NOMO-1 treated with dmso at 0.1 percent for 144 hours (cell line): ENCODE measurements around the gene MAP1LC3B.

Source experiments
- DNase-seq: peaks from one replicate; lab custom pipeline; 2025; ENCODE audit not compliant: unreplicated experiment; lab: John Stamatoyannopoulos, UW

The MAP1LC3B gene

DNA sequence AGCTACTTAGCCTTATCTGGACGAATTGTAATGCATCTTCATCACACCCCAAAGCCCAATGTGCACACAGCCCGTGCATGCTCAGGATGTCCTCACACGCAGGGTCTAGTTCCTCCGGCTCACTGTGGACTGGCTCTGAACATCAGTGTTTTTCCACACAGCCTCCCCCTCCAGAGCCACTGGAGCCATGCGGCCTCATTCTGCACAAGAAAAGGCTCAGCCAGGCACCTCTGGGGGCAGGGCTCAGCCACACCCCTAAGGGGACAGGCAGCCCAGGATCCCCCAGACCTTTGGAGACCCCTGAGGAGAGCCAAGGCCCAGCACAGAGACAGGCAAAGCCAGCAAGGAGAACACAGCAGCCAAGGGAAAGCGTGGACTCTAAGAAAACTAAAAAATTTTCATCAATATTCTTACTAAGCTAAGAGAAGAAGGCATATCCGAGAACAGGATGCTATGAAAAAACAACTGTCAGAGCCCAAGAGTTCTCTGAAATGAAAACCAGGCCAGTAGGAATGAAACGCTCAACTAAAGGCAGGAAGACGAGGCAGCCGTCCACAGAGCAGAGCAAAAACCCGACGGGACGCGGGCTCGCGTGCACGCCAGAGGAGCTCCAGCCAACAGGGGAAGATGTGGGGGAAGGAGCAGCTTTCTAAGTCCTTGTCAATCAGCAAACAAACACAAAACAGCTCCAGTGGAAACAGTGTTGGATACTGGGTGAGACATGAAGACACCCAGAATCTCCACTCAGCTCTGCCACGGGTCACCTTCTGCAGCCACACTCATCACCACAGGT lies 34.5 kb downstream of the MAP1LC3B start:
- DNase-seq = no peak

DNA sequence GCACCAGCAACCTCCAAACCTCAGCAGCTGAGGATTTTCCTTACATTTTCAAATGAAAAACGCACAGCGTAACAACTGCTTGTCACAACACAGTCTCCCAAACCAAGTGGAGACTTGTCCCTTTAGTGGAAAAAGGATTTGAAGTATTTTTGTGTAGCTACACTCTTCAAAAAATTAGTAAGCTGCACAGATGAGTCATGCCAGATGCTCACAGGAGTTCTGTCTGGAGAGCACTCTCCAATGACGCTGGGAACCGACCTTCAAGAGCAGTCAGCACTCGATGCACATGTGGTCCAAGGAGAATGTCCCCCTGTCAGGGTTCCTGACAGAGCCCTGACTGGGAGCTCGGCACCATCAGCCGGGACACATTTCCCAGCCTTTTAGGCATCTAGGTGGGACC lies 39.8 kb downstream of the MAP1LC3B start:
- no peak for DNase-seq

DNA sequence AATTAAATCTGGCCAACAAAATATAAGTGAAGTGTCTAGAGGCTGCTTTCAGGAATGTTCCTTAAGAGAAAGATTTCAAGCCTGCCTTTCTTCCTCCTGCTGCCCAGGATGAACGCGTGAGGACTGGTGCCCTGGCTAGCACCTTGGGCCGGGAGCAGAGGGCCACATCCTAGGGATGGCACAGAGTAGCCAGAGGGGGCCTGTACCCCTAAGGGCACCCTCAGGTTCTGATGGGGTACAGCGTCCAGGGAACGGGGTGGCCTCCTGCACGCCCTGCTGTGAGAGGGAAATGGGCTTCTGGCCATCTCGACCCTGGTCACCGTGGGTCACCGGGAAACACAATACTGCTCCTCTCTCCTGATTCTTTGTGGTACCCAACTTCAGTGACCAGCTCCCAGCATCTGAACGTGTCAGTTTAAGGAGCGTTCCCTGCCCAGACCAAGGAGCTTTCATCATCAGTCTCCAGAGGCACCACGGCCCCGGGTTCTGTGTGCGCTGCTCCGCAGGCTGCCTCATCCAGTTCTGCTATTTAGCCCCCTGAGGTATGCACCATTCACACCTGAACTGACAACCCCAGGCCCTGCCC lies 40.3 kb downstream of the MAP1LC3B start:
- DNase-seq = no peak

DNA sequence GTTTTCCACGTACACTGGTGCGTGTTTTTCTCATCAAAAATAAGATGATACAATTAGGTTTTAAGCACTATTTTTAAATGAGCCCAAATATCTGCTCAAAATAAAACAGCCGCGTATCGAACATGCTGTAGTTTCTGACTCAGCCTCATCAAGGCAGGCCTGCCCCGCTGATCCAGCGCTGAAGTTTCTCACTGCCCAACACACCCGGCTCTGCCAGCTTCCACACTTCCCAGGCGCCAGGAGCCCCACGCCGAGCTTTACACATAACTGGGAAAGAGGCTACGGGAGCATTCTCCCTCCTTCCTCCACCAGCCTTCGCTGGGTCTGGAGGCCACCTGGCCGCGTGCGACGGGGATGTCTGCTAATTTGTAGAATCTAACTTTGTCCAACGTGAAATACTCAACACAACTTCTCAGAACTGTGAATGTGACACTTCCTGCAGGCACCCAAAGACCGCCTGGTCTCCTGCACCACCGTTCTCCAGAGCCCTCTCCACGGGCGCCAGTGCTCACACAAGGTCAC lies 42.1 kb downstream of the MAP1LC3B start:
- no peak for DNase-seq

DNA sequence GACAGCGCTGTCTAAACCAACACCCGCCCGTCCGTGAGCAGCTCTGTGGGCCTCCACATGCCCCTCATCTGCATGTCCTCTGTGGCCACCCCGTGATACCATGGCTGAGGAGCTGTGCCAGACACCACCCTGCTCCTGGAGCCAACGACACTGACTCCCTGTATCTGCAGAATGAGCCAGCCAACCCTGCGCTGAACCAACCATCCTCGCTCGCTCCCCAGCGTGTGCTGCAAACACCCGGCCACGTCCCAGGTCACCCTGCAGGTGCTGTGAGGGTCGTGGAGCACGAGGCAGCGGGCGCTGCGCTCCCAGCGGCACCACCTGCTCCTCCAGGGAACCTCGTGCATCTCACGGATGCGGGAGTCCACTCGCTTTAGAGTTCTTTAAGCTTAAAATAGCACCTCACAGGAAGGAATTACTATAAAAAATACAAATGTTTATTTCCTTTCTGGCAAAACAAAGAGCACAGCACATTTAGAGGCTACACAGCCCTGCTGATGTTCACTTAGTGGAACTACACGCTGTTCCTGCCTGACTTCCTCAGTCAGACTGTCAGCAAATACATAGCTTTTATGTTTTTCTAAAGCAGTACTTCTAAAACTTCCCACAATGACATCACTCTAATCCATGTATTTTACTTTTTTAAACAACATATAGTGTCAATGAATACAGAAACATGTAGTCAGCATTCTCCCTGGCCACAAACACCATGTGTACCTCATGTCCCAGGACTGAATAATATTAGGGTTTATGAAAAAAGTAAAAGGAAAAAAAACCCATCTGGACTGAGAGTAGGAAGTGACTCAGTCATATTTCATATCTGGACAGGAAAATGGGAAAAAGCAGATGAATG lies 43.5 kb downstream of the MAP1LC3B start:
- no peak for DNase-seq

DNA sequence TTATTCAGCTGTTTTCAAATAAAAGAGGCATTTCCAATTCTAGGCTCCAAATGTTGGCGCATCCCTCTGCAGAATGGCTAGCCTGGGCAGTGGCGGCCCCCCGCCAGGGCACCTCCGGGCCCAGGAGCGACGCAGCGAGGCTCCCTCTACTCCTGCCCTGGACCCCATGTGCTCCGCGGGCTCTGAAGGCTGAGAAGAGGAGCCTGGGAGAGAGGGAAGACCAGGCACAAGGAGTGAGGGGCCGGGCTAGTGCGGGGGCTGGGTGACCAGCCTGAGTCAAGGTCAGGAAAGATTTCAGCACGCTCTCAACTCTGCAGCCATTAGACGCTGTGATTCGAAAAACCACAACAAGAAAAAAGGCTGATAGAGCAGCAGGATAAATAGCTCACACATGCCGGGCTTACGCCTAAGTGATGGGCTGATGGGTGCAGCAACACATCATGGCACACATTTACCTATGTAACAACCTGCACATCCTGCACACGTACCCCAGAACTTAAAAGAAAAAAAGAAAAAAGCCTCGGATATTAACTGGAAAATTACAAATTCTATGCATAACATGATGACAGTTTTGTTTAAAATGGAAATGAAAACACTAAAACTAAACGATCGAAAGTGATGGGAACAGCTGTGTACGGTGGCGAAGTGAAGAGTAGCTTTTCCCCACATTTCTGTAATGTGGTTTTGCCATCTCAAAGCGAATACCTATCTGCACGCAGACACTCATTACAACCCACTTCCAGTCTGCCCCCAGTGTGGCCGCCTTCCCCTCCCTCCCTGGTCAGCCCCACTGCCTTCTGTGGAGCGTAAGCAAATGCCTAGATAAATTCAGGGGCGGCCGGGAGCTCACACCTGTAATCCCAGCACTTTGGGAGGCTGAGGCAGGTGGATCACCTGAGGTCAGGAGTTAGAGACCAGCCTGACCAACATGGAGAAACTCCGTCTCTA lies 44.4 kb downstream of the MAP1LC3B start:
- no peak for DNase-seq

DNA sequence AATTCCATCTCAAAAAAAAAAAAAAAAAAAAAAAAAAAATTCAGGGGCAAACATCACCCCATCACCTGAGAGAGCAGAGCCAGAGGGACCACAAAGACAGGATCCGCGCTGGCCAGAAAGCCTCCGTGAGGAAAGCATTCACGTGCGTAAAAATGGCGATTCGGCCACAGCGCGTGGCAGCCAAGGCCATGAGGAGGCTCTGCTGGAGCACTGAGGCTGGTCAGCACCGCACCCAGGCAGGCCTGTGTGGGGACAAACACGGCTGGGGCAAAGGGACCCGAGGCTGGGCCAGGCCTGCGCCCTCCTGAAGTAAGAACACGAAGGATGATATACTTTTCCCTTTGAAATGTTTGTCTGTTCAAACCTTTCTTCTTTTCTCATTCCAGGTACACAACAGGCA lies 45.2 kb downstream of the MAP1LC3B start:
- DNase-seq = no peak

DNA sequence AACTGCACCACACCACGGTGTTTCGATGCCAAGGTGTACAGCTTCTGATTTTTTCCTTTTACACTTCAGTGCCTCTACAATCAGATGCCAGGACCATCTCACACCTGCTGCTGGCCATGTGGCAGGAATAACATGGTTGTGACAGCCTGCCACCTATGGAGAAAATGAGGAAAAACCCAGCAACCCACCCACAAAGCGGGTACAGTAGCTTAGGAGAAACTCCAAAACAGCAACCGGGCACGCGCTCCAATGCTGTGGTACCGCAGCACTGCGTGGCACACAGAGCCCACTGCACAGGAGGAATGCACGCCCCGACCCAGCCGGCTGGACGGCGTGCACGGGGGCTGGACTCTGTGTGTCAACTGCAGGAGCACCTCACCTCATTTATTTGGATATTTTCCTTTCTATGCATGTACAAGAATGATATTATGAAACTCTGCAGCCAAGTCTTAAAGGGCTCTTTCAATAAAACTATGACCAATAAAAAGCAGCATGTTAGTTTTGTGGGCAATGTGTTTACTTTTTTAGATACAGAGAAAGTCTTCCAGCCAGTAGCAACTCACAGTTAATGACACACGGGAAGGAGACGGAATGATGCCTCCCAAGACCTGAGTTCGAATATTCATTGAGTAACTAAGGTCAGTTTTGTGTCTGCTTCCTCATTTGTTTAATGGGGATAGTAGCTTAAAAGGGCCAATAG lies 45.9 kb downstream of the MAP1LC3B start:
- no peak for DNase-seq

DNA sequence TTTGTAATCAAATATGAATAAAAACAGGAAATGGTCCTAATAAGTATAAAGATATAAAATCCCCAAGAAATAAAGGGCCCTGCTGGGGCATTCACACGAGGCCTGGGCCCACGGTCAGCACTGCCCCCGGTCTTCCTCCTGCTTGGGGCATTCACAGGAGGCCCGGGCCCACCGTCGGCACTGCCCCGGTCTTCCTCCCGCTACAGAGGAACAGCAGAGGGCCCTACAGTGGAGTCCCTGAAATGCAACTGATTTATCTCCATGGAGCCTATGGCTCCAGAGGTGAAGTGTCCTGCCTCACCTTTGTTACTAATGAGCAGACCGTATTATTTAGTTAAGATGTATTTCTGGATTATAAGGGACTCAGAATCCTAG lies 46.5 kb downstream of the MAP1LC3B start:
- DNase-seq = no peak

DNA sequence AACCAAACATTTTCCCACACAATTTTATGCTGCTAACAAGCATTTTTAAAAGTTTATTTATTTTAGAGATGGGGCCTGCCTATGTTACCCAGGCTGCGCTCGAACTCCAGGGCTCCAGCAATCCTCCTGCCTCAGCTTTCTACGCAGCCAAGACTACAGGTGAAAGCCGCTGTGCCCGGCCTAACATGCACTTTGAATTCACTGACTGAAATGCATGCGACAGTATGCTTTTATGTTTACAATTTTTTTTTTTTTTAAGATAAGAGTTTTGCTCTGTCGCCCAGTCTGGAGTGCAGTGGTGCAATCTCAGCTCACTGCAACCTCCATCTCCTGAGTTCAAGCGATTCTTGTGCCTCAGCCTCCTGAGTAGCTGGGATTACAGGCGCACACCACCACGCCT lies 47.8 kb downstream of the MAP1LC3B start:
- DNase-seq = no peak

DNA sequence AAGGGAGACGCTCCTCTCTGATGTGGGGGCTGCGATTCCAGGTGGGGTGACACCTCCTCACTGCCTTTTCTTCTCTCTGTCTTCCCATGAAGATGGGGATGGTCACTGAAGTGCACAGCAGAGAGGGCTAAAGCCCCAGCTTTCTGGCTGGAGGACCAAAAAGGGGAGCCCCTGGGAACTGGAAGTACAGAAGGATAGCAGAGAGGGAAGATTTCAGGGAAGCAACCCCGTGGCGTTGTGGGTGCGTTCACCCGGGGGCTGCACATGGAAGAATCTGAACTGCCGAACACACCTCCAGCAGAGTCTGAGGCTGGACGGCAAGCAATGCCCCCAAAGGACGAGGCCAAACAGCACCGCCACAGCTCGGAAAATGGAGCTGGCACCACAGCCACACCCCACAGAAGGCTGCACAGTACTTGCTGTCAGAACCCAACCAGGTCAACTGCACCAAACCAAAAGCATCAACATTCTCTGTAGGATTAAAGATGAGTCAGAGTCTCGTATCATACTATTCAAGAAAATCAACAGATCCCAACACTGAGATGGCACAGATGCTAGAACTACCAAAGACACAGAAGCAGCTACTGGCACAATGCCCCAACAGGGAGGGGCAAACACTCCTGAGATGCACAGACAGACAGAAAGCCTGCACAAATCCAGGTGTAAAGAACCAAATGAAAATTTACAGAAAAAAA lies 49.9 kb downstream of the MAP1LC3B start:
- no peak for DNase-seq

DNA sequence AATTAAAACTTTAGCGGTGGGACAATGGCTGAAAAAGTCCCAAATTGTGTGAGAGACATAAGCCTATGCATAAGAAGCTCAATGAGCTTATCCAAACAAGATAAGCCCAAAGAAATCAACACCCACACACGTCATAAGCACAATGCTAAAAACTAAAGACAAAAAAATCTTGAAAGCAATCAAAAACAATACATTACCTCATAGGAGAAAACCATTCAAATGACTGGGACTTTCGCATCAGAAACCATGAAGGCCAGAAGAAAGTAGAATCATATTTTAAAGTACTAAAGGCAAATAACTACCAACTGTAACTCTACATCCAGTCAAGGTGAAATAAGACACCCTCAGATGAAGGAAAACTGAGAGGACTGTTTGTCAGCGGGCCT lies 50.4 kb downstream of the MAP1LC3B start:
- no peak for DNase-seq

DNA sequence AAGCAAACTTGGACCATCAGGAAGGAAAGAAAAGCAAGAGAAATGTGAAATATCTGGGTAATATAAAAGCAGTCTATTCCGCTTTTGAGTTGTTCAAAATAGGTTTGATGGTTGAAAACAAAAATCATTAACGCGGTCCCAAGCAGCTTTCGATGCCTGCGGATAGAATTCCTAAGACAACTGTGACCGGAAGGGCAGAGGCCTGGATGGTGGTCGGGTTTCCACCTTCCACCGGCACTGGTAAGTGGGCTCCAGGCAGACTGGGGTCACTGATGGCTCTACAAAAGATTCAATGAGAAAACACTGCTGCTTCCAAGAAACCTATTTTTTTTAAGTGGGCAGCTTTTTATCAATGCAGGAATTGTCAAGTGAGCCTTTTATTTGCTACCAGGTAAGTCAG lies 50.9 kb downstream of the MAP1LC3B start:
- no peak for DNase-seq

DNA sequence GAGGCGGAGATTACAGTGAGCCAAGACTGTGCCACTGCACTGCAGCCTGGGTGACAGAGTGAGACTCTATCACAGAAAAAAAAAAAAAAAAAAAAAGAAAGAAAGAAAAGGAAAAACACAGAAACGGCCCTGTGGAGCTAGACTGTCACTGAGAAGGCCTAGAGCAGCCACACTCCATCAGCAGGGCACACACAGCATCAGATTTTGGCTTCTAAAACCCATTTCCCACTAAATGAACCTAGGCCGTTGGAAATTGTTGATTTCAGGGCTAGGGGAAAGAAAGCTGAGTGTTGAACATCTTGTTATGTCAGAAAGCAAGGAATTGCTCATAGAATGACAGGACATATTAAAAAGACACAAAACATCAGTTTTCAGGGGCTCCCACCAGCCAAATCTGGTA lies 51.8 kb downstream of the MAP1LC3B start:
- DNase-seq = no peak

DNA sequence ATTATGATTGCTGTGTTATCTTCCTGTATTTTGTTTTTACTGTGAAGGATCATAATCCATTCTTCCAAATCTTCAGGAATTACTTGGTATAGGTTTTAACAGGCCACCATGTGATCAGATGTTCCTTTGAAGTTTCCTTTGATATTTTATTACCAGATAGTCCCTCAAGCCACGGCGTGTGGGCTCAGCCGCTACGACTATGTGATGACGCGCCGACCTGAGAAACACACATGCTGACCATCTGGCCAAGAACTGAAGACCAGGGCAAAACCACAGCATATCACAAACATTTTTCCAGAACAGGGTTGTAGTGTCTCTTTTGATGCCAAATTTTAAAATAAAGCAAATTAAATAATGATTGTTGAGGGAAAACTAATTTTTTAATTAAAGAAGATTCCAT lies 53.4 kb downstream of the MAP1LC3B start:
- no peak for DNase-seq

DNA sequence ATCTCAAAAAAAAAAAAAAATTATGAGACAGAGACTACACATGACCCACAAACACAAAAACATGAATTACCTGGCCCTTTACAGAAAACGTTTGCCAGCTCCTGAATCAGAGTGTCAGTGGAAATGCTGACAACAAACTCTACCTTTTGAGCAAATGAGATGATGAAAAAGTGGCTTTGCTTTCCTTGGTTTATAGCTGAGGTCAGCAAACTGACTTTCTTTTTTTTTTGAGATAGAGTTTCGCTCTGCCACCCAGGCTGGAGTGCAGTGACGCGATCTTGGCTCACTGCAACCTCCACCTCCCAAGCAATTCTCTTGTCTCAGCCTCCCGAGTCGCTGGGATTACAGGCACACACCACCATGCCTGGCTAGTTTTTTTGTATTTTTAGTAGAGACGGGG lies 54.3 kb downstream of the MAP1LC3B start:
- no peak for DNase-seq

DNA sequence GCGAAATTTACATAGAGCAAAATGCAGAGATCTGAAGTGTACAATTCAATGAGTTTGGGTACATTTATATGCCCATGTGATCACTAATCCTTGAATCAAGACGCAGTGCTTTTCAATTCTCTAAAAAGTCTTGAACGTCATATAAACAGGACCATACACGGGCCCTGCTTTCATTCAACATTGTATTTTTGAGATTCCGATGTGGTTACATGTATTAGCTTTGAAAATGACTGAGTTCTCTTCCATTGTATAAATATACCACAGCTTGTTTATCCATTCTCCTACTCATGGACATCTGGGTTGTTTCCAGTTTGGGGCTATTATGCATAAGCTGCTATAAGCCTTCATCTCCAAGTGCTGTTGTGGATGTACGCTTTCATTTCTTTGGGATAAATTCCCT lies 55.2 kb downstream of the MAP1LC3B start:
- no peak for DNase-seq

DNA sequence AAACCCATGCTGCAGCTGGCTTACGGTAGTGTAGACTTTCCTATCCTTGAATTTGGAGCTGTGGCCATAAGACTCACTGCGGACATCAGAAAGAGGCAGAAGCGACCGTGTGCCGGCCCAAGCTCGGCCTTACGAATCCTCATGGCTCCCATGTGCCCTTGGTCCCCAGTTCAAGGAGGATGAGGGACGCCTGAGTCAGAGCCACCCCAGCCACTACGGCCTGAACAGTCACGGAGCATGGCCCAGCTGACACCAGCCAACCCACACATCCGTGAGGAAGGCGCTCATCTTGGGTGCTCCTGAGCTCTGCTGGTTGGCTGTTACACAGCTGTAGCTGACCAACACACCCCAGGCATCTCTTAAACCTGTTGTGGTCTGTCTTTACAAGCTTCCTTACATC lies 56.7 kb downstream of the MAP1LC3B start:
- DNase-seq = no peak

DNA sequence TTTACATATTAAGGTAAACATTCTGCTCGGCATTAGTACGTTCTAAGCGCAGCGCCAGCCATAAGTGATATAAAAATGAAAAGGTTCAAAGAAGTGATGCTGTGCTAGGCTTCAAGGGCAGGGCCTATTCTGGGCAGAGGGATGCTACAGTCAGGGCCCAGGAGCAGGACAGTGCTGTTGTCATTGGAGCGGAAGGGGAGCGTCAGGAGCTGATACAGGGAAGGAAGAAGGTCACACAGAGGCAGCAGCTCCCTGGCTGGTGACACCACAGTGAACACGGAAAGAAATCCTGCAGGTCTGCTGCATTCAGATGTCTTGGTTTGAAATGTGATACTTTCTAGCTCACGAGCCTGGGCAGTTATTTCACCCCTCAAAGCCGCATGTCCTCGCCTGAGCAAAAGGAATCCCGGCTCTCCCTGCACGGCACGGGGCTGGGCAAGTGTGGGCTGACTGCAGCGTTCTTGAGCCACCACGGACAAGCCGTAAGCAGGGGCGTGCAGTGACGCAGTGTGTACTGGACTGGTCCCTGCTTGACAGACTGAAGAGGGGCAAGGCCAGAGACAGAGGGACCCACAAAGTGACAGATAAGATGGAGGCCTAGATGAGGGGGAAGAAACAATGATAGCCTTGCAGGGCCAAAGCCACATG lies 59.6 kb downstream of the MAP1LC3B start:
- DNase-seq = no peak
